GM12874 (cell line): ENCODE measurements around the gene ITPK1.

Experiments used
- TF ChIP-seq, protein P1 (sequence below): IDR thresholded peaks from 2 replicates; pipeline ENCODE4 v1.5.1; 2011; ENCODE audit warnings: low read depth, mild to moderate bottlenecking, control low read depth, low read length, moderate library complexity; ENCODE audit not compliant: insufficient read depth

The ITPK1 gene

DNA sequence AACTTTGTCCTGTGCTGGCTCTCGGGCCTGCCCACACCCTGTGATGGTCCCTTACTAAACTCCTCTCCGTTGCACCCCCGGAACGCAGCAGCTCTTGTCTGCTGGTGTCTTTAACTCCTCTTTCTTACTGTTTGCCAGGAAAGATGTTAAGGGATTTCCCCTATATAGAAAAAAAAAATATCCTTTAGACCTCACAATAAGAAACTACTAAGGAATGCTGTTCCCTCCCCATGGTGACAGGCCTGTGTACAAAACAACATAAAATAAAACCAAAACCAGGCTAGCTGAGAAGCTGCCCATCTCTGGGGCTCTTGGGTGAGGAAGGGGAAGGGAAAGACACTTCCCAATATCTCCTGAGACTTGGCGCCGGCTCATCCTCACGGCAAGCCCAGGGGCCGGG lies 97.4 kb downstream of the ITPK1 start:
- TF ChIP-seq, protein P1, sequence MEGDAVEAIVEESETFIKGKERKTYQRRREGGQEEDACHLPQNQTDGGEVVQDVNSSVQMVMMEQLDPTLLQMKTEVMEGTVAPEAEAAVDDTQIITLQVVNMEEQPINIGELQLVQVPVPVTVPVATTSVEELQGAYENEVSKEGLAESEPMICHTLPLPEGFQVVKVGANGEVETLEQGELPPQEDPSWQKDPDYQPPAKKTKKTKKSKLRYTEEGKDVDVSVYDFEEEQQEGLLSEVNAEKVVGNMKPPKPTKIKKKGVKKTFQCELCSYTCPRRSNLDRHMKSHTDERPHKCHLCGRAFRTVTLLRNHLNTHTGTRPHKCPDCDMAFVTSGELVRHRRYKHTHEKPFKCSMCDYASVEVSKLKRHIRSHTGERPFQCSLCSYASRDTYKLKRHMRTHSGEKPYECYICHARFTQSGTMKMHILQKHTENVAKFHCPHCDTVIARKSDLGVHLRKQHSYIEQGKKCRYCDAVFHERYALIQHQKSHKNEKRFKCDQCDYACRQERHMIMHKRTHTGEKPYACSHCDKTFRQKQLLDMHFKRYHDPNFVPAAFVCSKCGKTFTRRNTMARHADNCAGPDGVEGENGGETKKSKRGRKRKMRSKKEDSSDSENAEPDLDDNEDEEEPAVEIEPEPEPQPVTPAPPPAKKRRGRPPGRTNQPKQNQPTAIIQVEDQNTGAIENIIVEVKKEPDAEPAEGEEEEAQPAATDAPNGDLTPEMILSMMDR: no peak

- TF ChIP-seq, protein P1: no peak
Measured at GRCh38 chr14:93017898-93018297, 97.8 kb downstream of the ITPK1 start.

DNA sequence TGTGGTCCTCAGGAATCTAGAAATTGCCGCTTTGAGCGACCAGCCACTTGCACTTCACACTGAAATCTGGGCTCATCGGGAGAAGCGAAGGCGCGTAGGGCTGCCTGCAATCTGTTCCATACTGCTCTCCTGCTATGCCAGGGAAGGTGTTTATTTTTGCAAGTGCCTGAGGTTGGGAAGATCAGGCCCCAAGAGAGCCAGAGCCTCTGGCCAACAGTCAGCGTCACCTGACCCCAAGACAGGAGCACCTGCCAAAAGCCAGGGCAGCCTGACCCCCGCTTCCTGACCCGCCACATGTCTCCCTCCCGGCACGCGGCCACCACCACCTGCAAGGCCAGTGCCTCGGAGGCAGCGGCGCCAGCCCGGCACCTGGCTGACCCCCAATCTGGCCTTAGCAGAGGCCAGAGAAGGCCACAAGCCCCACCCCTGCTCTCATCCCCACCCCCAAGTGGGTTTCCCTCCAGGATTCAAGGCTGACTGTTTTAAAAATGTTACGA lies 98.4 kb downstream of the ITPK1 start:
- TF ChIP-seq, protein P1: no peak

- TF ChIP-seq, protein P1: no peak
Measured at GRCh38 chr14:93016275-93016845, 99.4 kb downstream of the ITPK1 start.

DNA sequence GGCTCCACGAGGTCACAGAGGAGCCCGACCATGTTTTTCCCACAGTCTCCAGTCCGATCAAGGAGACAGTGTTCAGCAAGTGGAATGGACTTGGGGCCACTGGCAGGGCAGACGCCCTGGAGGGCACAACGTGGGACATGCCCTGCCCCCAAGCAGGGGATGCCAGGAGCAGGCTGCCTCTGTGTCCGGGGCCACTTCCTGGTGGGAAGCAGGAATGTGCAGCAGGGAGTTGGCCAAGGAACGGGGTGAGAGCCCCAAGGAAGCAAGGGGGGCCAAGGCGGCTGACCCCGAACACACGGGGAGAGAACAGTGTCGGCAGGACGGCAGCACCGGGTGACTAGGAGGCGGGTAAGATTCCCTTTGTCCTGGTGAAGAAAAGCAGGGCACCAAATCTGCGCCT lies 100.2 kb downstream of the ITPK1 start:
- TF ChIP-seq, protein P1: no peak

DNA sequence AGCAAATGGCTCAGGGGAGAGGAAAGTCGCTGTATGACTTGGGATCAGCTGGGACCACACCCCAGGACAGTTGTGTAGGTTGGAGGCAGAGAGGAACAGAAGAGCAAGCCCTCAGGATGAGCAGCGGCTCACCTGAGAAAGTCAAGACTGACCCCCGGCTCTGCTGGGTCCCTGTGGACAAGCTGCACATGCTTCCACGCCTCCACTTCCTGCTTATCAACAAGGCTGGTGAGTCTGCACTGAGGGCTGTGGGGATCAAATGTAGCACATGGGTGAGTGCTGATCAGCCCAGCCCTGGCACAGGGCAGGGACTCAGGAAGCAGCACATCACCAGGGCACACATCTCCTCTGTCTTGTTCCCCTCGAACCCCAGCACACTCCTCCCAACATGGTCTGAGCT lies 100.7 kb downstream of the ITPK1 start:
- TF ChIP-seq, protein P1: no peak

GRCh38 chr14:93014058-93015023 lies 101.4 kb downstream of the ITPK1 start:
- TF ChIP-seq, protein P1: no peak
